OCI-LY7 (cell line): ENCODE measurements around the gene RET.

Experiments
- CTCF ChIP-seq: fragments of 200-600 bp; sonication (generic); conservative IDR thresholded peaks from 2 replicates; pipeline ENCODE4 v1.5.1; 2014; ENCODE audit warnings: mild to moderate bottlenecking, antibody characterized with exemption, low read length, moderate library complexity, mixed read lengths
- EZH2phosphoT487 ChIP-seq: fragments of 200-600 bp; sonication (generic); IDR thresholded peaks from 2 replicates; pipeline ENCODE4 v1.6.1; 2018; ENCODE audit warnings: low read depth, borderline replicate concordance, mild to moderate bottlenecking, mixed run types, antibody characterized with exemption, low read length, moderate library complexity, mixed read lengths

GRCh38 chr10:43045631-43046287, 31.1 kb upstream of the RET start:
- TF ChIP-seq CTCF = no peak
- TF ChIP-seq EZH2phosphoT487 = no peak
